HS-5 (cell line): ENCODE measurements around the gene ZNF76.
"Not testable (repeated sequence)": the region's sequence is repeated elsewhere in the genome, so short reads cannot be mapped to it uniquely, and the experiment has no call there.

Experiments
- DNase-seq: peaks from one replicate; pipeline ENCODE4 v3.0.0-alpha.2; 2012; ENCODE audit warnings: low read depth

The ZNF76 gene

GRCh38 chr6:35300848-35301247 is 41.3 kb downstream of the ZNF76 start:
- DNase-seq, result no peak

GRCh38 chr6:35302604-35303241 is 43.2 kb downstream of the ZNF76 start:
- DNase-seq, result no peak

DNA sequence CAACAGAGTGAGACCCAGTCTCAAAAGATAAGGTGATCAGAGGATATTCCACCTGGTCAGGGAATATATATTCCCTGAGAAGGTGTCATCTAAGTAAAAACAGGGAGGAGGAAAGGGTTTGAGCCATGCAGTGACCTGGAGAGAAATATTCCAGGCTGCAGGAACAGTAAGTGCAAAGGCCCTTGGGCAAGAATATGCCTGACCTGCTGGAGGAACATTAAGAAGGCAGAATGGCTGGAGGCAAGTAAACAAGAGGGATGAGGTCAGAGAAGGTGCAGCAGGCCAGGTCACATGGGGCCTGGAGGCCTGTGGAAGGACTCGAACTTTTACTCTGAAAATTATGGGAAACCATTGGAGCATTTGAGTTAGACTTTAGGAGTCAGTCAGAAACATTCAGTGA is 44.8 kb downstream of the ZNF76 start:
- no peak for DNase-seq

GRCh38 chr6:35305117-35305516 is 45.6 kb downstream of the ZNF76 start:
- no peak for DNase-seq

- not testable (repeated sequence) for DNase-seq
These were observed 47.6 kb downstream of the ZNF76 start for GRCh38 chr6:35307138-35307537.

DNA sequence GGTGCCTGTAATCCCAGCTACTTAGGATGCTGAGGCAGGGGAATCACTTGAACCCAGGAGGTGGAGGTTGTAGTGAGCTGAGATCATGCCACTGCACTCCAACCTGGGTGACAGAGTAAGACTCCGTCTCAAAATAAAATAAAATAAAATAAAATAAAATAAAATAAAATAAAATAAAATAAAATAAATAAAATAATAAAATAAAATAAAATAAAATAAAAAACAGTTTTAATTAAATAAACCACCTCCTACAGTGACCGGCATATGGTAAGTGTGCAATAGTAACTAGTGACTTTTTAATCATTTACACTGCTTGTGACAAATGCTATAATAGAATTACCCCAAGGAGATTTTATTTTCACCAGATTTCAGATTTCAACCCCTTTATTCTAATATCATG is 49.0 kb downstream of the ZNF76 start:
- DNase-seq, result not testable (repeated sequence)

GRCh38 chr6:35309611-35310264 is 50.2 kb downstream of the ZNF76 start:
- DNase-seq, result no peak

DNA sequence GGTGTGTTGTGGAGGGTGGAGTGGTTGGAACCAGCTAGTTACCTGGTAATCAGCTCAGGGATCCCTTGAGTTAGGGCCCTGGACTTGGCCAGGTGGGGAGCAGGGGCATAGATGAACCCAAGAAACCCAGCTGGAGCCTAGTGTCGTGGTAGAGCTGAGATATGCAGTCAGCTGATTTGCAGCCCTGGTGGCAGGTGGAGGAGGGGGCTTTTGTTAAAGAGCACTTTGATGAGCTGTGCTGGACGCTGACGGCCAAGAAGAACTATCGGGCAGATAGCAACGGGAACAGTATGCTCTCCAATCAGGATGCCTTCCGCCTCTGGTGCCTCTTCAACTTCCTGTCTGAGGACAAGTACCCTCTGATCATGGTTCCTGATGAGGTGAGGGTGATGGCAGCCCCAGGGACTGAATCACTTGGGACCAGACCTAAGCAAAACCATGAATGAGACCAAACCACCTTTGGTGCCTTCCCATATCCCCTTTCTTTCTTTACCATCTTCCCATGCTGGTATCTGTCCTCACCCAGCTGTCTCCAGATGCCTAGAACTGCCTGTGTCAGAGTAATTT is 50.8 kb downstream of the ZNF76 start:
- DNase-seq, result no peak

GRCh38 chr6:35311390-35312075 is 52.0 kb downstream of the ZNF76 start:
- DNase-seq, result no peak

DNA sequence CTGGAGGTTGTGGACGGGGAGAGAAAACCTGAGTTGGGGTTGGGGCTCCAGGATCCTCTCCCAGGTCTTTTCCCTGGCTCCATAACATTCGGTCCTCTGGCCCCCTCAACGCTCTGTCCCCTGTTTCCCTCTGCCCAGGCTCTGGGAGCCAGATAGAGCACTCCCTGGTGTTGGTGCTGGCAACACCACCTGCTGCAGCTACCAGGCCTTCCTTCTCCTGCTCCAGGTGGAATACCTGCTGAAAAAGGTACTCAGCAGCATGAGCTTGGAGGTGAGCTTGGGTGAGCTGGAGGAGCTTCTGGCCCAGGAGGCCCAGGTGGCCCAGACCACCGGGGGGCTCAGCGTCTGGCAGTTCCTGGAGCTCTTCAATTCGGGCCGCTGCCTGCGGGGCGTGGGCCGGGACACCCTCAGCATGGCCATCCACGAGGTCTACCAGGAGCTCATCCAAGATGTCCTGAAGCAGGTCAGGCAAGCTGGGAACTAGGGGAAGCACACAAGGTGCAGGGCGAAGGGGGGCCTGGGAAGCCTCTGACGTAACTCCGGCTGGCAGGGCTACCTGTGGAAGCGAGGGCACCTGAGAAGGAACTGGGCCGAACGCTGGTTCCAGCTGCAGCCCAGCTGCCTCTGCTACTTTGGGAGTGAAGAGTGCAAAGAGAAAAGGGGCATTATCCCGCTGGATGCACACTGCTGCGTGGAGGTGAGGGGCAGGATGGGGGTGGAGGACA is 52.7 kb downstream of the ZNF76 start:
- no peak for DNase-seq

DNA sequence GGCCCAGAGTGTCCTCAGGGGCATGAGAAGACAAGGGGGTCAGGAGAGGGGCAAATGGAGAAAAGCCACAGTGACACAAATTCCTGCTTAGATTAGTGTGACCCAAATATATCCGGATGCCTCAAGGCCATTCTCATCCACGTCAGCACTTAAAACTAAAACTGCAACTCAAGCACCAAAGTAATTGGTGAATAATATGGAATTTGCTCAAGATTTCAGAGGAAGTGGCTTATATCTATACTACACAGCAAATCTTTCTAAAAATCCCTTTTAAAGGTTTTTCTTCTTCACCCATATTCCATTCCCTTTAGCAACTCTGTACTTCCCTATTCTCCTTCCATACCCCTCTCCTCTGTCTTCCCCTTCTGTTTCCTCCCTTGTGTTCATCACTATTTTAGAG is 53.3 kb downstream of the ZNF76 start:
- no peak for DNase-seq

DNA sequence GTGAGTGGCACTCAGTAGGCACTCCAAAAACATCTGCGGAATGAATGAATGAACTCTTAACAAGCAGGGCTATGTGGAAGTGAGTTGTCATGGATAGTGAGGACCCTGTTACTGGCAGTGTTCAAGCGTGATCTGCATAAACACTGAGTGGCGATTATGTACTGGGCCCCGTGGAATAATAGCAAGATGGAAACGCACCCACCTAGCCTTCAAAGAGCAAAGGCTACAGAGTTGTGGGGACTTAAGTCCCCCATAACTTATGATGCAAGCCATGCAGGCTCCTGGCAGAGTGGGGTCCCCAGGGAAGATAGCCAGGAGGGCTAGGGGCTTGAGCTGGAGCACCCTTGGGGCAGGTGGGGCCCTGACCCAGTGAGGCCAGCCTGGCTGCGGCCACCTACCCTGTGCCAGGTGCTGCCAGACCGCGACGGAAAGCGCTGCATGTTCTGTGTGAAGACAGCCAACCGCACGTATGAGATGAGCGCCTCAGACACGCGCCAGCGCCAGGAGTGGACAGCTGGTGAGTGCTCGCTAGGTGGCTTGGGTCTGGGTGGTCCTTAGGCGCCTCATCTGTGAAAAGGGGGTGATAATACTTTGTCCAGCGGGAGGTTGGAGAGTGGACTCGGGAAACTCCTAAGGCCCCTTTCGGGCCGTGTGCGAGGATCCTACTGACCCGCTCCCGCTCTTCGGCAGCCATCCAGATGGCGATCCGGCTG is 58.1 kb downstream of the ZNF76 start:
- DNase-seq, result peak; percentile 14

- DNase-seq, result peak; percentile 52
These were observed 58.9 kb downstream of the ZNF76 start for GRCh38 chr6:35318196-35319171.

DNA sequence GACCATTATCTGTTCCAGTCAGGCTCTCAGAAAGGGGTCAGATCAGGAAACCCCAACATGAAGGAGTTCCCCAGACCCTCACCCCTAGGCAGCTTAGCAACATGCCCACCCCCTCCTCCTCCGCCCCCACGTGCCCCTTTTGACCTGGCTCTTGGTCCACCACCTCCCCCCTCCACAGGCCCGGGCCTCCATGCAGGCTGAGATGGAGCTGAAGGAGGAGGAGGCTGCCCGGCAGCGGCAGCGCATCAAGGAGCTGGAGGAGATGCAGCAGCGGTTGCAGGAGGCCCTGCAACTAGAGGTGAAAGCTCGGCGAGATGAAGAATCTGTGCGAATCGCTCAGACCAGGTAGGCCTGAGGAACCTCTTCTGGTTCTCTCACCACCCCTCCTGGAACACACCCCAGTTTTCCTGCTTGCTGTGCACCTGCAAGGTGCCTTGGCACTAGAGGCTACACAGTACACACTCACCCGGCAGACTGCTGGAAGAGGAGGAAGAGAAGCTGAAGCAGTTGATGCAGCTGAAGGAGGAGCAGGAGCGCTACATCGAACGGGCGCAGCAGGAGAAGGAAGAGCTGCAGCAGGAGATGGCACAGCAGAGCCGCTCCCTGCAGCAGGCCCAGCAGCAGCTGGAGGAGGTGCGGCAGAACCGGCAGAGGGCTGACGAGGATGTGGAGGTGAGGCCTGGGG is 60.0 kb downstream of the ZNF76 start:
- DNase-seq, result no peak

- no peak for DNase-seq
These were observed 60.5 kb downstream of the ZNF76 start for GRCh38 chr6:35320031-35320410.

DNA sequence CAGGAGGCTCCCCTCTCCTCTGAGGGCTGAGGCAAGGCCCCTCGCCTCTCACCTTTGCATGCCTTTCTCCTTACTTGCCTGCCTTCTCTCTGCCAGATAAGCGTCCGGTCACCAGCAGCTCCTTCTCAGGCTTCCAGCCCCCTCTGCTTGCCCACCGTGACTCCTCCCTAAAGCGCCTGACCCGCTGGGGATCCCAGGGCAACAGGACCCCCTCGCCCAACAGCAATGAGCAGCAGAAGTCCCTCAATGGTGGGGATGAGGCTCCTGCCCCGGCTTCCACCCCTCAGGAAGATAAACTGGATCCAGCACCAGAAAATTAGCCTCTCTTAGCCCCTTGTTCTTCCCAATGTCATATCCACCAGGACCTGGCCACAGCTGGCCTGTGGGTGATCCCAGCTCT is 61.6 kb downstream of the ZNF76 start:
- no peak for DNase-seq

DNA sequence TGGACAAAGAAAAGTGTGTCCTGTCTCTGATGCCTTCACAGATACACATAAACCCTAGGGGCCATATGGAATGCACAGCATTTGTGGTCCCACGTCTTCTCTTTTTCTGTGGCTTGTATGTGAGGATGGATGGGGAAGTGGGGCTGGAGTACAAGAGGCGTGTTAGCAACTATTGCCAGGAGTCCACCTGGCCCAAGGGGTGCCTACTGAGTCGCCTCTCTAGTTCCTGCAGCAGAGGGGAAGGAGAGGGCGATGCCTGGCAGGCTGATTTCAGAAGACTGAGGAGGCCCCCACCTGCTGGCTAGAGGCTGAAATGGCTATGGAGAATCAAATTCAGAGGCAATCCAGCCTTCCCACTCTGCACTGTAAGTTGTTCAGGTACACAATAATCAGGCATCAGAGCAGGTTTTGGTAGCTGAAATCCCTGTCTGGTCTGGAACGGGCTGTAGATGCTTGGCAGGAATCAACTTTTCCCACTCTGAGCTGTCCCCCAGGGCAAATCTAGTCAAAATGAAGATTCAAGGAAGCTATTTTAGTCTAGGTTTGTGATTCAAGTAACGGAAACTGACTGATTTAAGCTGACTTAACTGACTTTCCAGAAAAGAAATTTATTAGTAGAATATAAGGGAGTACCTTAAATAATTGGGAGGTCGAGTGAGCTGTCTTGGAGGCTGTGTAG is 68.0 kb downstream of the ZNF76 start:
- DNase-seq, result no peak

GRCh38 chr6:35328108-35328723 is 68.7 kb downstream of the ZNF76 start:
- DNase-seq, result no peak

GRCh38 chr6:35328965-35329364 is 69.4 kb downstream of the ZNF76 start:
- not testable (repeated sequence) for DNase-seq
